DOHH2 (cell line): ENCODE data around the gene TUNAR.

Source experiments
- H3F3A ChIP-seq: fragments of 200-600 bp; sonication (generic), shearing (Covaris generic); 2 replicates; pipeline ENCODE4 v1.6.0; 2016; ENCODE audit warnings: antibody characterized with exemption, mild to moderate bottlenecking; ENCODE audit not compliant: control insufficient read depth, insufficient read depth
- H3K27ac ChIP-seq: fragments of 200-600 bp; sonication (generic); 2 replicates; pipeline ENCODE4 v1.5.1; 2014; ENCODE audit warnings: low read depth, mild to moderate bottlenecking, low read length, moderate library complexity
- H3K27me3 ChIP-seq: fragments of 200-600 bp; sonication (generic); 2 replicates; pipeline ENCODE4 v1.6.1; 2014; ENCODE audit warnings: mild to moderate bottlenecking, low read length, mixed read lengths; ENCODE audit not compliant: control insufficient read depth
- H3K36me3 ChIP-seq: fragments of 200-600 bp; sonication (generic); 2 replicates; pipeline ENCODE4 v1.6.1; 2014; ENCODE audit warnings: mild to moderate bottlenecking, low read length, moderate library complexity, mixed read lengths; ENCODE audit not compliant: control insufficient read depth
- H3K4me1 ChIP-seq: fragments of 200-600 bp; sonication (generic); 2 replicates; pipeline ENCODE4 v1.6.1; 2014; ENCODE audit warnings: mild to moderate bottlenecking, low read length, mixed read lengths; ENCODE audit not compliant: control insufficient read depth
- H3K4me2 ChIP-seq: fragments of 200-600 bp; sonication (generic); 2 replicates; pipeline ENCODE4 v1.6.0; 2014; ENCODE audit warnings: mild to moderate bottlenecking, low read length, moderate library complexity
- H3K4me3 ChIP-seq: fragments of 200-600 bp; sonication (generic); 2 replicates; pipeline ENCODE4 v1.5.1; 2014; ENCODE audit warnings: mild to moderate bottlenecking, low read length, mixed read lengths
- H3K79me2 ChIP-seq: fragments of 200-600 bp; sonication (generic); 2 replicates; pipeline ENCODE4 v1.6.1; 2014; ENCODE audit warnings: mild to moderate bottlenecking, low read length, mixed read lengths; ENCODE audit not compliant: control insufficient read depth
- H3K9me2 ChIP-seq: fragments of 200-600 bp; sonication (generic); replicated peaks from 2 replicates; pipeline ENCODE4 v1.6.1; 2014; ENCODE audit warnings: mild to moderate bottlenecking, low read length, mixed read lengths; ENCODE audit not compliant: control insufficient read depth
- H3K9me3 ChIP-seq: fragments of 200-600 bp; sonication (generic); 2 replicates; pipeline ENCODE4 v1.6.1; 2014; ENCODE audit warnings: antibody characterized with exemption, low read length, mixed read lengths; ENCODE audit not compliant: control insufficient read depth, insufficient read depth
- H4K20me1 ChIP-seq: fragments of 200-600 bp; sonication (generic); 2 replicates; pipeline ENCODE4 v1.6.0; 2014; ENCODE audit warnings: low read depth, mild to moderate bottlenecking, antibody characterized with exemption, low read length, moderate library complexity; ENCODE audit not compliant: control insufficient read depth, insufficient read depth
- EZH2phosphoT487 ChIP-seq: fragments of 200-600 bp; sonication (generic); IDR thresholded peaks from 2 replicates; pipeline ENCODE4 v1.6.1; 2017; ENCODE audit warnings: borderline replicate concordance, mild to moderate bottlenecking, antibody characterized with exemption, low read length, moderate library complexity, mixed read lengths
- TF ChIP-seq, protein P1 (sequence below): fragments of 200-600 bp; sonication (generic); IDR thresholded peaks from one replicate; pipeline ENCODE4 v1.5.1; 2014; ENCODE audit warnings: antibody characterized with exemption, mild to moderate bottlenecking, low read depth, low read length; ENCODE audit not compliant: poor library complexity, severe bottlenecking

Gene TUNAR

DNA sequence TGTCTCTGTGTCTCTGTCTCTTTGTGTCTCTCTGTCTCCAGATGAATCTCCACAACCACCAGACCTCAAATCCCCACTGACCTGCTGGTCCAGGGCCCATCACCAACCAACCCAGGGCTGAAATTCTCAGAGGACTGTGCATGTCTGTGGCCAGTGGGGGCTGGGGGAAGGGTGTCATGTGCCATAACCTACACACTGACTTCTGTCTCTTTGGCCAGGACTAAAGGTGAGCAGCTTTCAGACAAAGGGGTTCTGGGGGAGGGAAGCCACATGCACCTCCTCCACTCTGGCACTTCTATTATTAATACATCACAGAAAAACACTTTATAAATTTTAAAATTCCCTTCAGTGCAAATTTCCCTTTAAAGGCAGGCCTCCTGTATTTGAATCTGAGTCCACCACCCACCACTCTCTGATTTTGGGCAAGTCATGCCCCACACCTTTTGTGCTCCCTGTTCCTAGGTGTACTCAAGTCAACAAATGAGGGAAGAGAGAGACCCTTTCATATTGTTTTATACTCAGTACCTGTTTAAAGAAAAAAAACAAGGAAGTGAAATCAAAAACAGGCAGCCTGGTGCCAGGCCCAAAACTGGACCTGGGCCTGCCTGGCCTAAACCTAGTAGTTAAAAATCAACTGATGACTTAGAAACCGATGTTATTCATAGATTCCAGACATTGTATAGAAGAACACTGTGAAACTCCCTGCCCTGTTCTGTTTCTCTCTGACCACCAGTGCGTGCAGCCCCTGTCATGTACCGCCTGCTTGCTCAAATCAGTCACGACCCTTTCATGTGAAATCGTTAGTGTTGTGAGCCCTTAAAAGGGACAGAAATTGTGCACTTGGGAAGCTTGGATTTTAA, 80.2 kb downstream of the TUNAR start:
- no peaks in the 10 kb centered on the region for H3K36me3 ChIP-seq
- no peaks in the 10 kb centered on the region for H3K9me3 ChIP-seq
- no peak for TF ChIP-seq EZH2phosphoT487
- TF ChIP-seq, protein P1, sequence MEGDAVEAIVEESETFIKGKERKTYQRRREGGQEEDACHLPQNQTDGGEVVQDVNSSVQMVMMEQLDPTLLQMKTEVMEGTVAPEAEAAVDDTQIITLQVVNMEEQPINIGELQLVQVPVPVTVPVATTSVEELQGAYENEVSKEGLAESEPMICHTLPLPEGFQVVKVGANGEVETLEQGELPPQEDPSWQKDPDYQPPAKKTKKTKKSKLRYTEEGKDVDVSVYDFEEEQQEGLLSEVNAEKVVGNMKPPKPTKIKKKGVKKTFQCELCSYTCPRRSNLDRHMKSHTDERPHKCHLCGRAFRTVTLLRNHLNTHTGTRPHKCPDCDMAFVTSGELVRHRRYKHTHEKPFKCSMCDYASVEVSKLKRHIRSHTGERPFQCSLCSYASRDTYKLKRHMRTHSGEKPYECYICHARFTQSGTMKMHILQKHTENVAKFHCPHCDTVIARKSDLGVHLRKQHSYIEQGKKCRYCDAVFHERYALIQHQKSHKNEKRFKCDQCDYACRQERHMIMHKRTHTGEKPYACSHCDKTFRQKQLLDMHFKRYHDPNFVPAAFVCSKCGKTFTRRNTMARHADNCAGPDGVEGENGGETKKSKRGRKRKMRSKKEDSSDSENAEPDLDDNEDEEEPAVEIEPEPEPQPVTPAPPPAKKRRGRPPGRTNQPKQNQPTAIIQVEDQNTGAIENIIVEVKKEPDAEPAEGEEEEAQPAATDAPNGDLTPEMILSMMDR = no peak
- no peaks in the 10 kb centered on the region for H3K4me1 ChIP-seq
- no peaks in the 10 kb centered on the region for H3F3A ChIP-seq
- no peak overlapping the region for H3K27ac ChIP-seq
- no peaks in the 10 kb centered on the region for H3K27me3 ChIP-seq
- no peak overlapping the region for H3K4me2 ChIP-seq
- no peaks in the 10 kb centered on the region for H3K79me2 ChIP-seq
- H3K9me2 ChIP-seq = no peaks in the 10 kb centered on the region
- no peaks in the 10 kb centered on the region for H4K20me1 ChIP-seq
- no peak overlapping the region for H3K4me3 ChIP-seq

DNA sequence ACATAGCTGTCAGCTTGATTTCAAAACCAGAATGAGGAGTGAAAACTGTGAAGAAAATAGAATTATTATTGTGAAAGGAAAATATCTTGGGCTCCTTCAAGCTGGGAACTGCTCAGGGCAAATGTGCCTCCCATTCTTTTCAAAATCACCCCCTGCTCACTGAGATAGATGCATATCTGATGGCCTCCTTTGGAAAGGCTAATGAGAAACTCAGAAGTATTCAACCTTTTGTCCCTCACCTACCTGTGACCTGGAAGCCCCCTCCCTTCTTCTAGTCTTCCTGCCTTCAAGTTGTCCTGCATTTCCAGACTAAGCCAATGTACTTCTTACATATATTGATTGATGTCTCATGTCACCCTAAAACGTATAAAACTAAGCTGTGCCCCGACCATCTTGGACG, 81.5 kb downstream of the TUNAR start:
- no peaks in the 10 kb centered on the region for H3K79me2 ChIP-seq
- no peaks in the 10 kb centered on the region for H3K4me1 ChIP-seq
- no peaks in the 10 kb centered on the region for H3K27me3 ChIP-seq
- no peaks in the 10 kb centered on the region for H3F3A ChIP-seq
- no peaks in the 10 kb centered on the region for H3K9me3 ChIP-seq
- H3K4me2 ChIP-seq = no peak overlapping the region
- no peak overlapping the region for H3K4me3 ChIP-seq
- no peak overlapping the region for H3K27ac ChIP-seq
- H3K36me3 ChIP-seq = no peaks in the 10 kb centered on the region
- H3K9me2 ChIP-seq = no peaks in the 10 kb centered on the region
- TF ChIP-seq, protein P1 = no peak
- no peak for TF ChIP-seq EZH2phosphoT487
- H4K20me1 ChIP-seq = no peaks in the 10 kb centered on the region

DNA sequence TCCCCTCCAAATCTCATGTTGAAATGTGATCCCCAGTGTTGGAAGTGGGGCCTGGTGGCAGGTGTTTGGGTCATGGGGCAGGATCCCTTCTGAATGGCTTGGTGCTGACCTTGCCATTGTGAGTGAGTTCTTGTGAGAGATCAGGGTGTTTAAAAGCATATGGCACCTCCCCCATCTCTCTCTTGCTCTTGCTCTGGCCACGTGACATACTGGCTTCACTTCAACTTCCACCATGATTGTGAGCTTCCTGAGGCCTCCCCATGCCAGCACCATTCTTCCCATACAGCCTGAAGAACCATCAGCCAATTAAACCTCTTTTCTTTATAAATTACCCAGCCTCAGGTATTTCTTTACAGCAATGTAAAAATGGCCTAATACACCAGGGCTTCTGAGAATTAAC, 82.7 kb downstream of the TUNAR start:
- H3K4me2 ChIP-seq = no peak overlapping the region
- H3K4me1 ChIP-seq = no peaks in the 10 kb centered on the region

More for the DNA sequence above, 82.7 kb downstream of the TUNAR start:
- no peak for TF ChIP-seq EZH2phosphoT487
- TF ChIP-seq, protein P1 = no peak
- Histone ChIP-seq H4K20me1 (no peaks in the 10 kb centered on the region), H3K27ac (no peak overlapping the region), H3K79me2 (no peaks in the 10 kb centered on the region), H3K36me3 (no peaks in the 10 kb centered on the region), H3K9me2 (no peaks in the 10 kb centered on the region), H3K9me3 (no peaks in the 10 kb centered on the region), H3F3A (no peaks in the 10 kb centered on the region), H3K4me3 (no peak overlapping the region), H3K27me3 (no peaks in the 10 kb centered on the region)
